ENCODE data around the gene CD300H. TPM values are rescaled to one million over a fixed set of nuclear protein-coding genes. Genes with fewer than 3 reads are reported as not detected.

The CD300H gene
- total RNA-seq, 1 experiment from 2014 or later = not detected

GRCh38 chr17:74529243-74529642, 38.1 kb downstream of the CD300H start:
- Mint-ChIP-seq H3K36me3 (ENCODE audit: insufficient read depth, unreplicated experiment) (no peaks in the 10 kb centered on the region), H3K4me1 (ENCODE audit: low read depth, unreplicated experiment) (no peaks in the 10 kb centered on the region), H3K27ac (ENCODE audit: unreplicated experiment) (no peak overlapping the region), H3K4me3 (ENCODE audit: low read depth, unreplicated experiment) (no peak overlapping the region), H3K9me3 (ENCODE audit: low read depth, unreplicated experiment) (no peaks in the 10 kb centered on the region), H3K27me3 (ENCODE audit: unreplicated experiment) (peaks cover 94% of the 10 kb centered on the region)
- no peak for TF ChIP-seq CTCF (IDR thresholded peaks at IDR 0.05; ENCODE audit: unreplicated experiment)
- no TSS peak for BruUV-seq (replicated peaks)
- no peak for DNase-seq
- intact Hi-C loops (cut with micrococcal nuclease; ENCODE audit: unreplicated experiment) = no loop called here
- CTCF ChIA-PET = no interaction called here

- DNase-seq = no peak
- CTCF ChIA-PET = no interaction called here
- H3K27ac Mint-ChIP-seq (ENCODE audit: unreplicated experiment) = no peak overlapping the region
- no peaks in the 10 kb centered on the region for H3K9me3 Mint-ChIP-seq (ENCODE audit: low read depth, unreplicated experiment)
- no TSS peak for BruUV-seq (replicated peaks)
- intact Hi-C loops (cut with micrococcal nuclease; ENCODE audit: unreplicated experiment) = no loop called here
- H3K36me3 Mint-ChIP-seq (ENCODE audit: insufficient read depth, unreplicated experiment) = no peaks in the 10 kb centered on the region
- no peak for TF ChIP-seq CTCF (IDR thresholded peaks at IDR 0.05; ENCODE audit: unreplicated experiment)
- H3K27me3 Mint-ChIP-seq (ENCODE audit: unreplicated experiment) = peaks cover 100% of the 10 kb centered on the region
- H3K4me3 Mint-ChIP-seq (ENCODE audit: low read depth, unreplicated experiment) = no peak overlapping the region
- no peaks in the 10 kb centered on the region for H3K4me1 Mint-ChIP-seq (ENCODE audit: low read depth, unreplicated experiment)
Measured at GRCh38 chr17:74528491-74529199, 38.7 kb downstream of the CD300H start.

GRCh38 chr17:74527756-74528155, 39.6 kb downstream of the CD300H start:
- Mint-ChIP-seq H3K4me3 (ENCODE audit: low read depth, unreplicated experiment) (no peak overlapping the region), H3K4me1 (ENCODE audit: low read depth, unreplicated experiment) (no peaks in the 10 kb centered on the region), H3K36me3 (ENCODE audit: insufficient read depth, unreplicated experiment) (no peaks in the 10 kb centered on the region), H3K27ac (ENCODE audit: unreplicated experiment) (no peak overlapping the region), H3K27me3 (ENCODE audit: unreplicated experiment) (peaks cover 100% of the 10 kb centered on the region), H3K9me3 (ENCODE audit: low read depth, unreplicated experiment) (no peaks in the 10 kb centered on the region)
- no peak for DNase-seq
- CTCF ChIA-PET = no interaction called here
- intact Hi-C loops (cut with micrococcal nuclease; ENCODE audit: unreplicated experiment) = no loop called here
- no TSS peak for BruUV-seq (replicated peaks)
- TF ChIP-seq CTCF (IDR thresholded peaks at IDR 0.05; ENCODE audit: unreplicated experiment) = no peak

- Mint-ChIP-seq H3K4me1 (ENCODE audit: low read depth, unreplicated experiment) (no peaks in the 10 kb centered on the region), H3K36me3 (ENCODE audit: insufficient read depth, unreplicated experiment) (no peaks in the 10 kb centered on the region), H3K27ac (ENCODE audit: unreplicated experiment) (no peak overlapping the region), H3K27me3 (ENCODE audit: unreplicated experiment) (peaks cover 100% of the 10 kb centered on the region), H3K9me3 (ENCODE audit: low read depth, unreplicated experiment) (no peaks in the 10 kb centered on the region), H3K4me3 (ENCODE audit: low read depth, unreplicated experiment) (no peak overlapping the region)
- intact Hi-C loops (cut with micrococcal nuclease; ENCODE audit: unreplicated experiment) = no loop called here
- no peak for TF ChIP-seq CTCF (IDR thresholded peaks at IDR 0.05; ENCODE audit: unreplicated experiment)
- CTCF ChIA-PET = no interaction called here
- DNase-seq = no peak
- no TSS peak for BruUV-seq (replicated peaks)
Measured at GRCh38 chr17:74527081-74527480, 40.2 kb downstream of the CD300H start.
